Stimulated activated CD4-positive, alpha-beta T cell treated with anti-CD3 and anti-CD28 coated beads, Interleukin-12 subunit alpha, Interleukin-12 subunit beta, amount 100 ng/mL, for 4 hours (primary cell): Measurements from ENCODE around the gene GSPT1.
A peak's percentile ranks its signal among the peaks of the same experiment; 100 is the strongest.
"Not testable (repeated sequence)": the region's sequence is repeated elsewhere in the genome, so short reads cannot be mapped to it uniquely, and the experiment has no call there.

ENCODE experiments used
- DNase-seq: peaks from one replicate; pipeline ENCODE4 v3.0.0-alpha.2; 2020

GSPT1 gene

GRCh38 chr16:11851294-11852091 lies 64.3 kb downstream of the GSPT1 start, which contains the start of gene RSL1D1:
TSS of gene RSL1D1 (minus strand) at chr16:11851542. CDS start at chr16:11851512, 30 bp downstream.
- DNase-seq, result peak; percentile 88

GRCh38 chr16:11848842-11849241 lies 66.9 kb downstream of the GSPT1 start:
- DNase-seq, result no peak

DNA sequence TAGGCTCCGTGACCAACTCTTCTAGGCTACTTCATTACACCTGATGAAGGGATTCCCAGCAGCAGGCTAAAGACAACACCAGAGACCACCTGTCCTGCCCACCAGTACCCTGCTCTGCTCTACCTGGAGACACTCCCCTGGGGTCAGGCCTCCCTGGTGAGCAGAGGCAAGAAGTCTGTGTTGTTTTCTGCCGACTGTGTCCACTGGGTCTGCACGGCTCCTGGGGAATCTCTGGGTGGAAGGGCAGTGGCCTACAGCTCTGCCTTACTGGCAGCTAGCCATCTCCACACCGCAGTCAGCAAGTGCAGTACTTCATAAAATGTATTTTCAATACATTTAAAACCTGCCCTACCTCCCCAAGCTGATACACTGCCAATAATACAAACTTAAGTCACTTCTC lies 71.3 kb downstream of the GSPT1 start:
- no peak for DNase-seq

GRCh38 chr16:11843861-11844260 lies 71.9 kb downstream of the GSPT1 start:
- no peak for DNase-seq

GRCh38 chr16:11843206-11843605 lies 72.5 kb downstream of the GSPT1 start:
- no peak for DNase-seq

- no peak for DNase-seq
These were observed 74.7 kb downstream of the GSPT1 start for GRCh38 chr16:11841026-11841425.

GRCh38 chr16:11836650-11837244 lies 79.0 kb downstream of the GSPT1 start:
- DNase-seq, result no peak

GRCh38 chr16:11835891-11836649 lies 79.7 kb downstream of the GSPT1 start:
- no peak for DNase-seq

DNA sequence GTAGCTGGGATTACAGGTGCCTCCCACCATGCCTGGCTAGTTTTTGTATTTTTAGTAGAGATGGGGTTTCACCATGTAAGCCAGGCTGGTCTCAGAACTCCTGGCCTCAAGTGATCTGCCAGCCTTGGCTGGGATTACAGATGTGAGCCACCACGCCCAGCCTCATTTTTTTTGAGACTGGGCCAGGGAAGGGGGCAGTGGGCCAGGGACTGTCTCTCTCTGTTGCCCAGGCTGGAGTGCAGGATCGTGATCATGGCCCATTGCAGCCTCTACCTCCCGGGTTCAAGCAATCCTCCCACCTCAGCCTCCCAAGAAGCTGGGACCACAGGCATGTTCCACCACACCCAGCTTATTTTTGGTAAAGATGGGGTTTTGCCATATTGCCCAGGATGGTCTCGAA lies 80.4 kb downstream of the GSPT1 start:
- DNase-seq, result no peak

GRCh38 chr16:11833951-11834695 lies 81.6 kb downstream of the GSPT1 start:
- no peak for DNase-seq

GRCh38 chr16:11828696-11829095 lies 87.1 kb downstream of the GSPT1 start:
- no peak for DNase-seq

DNA sequence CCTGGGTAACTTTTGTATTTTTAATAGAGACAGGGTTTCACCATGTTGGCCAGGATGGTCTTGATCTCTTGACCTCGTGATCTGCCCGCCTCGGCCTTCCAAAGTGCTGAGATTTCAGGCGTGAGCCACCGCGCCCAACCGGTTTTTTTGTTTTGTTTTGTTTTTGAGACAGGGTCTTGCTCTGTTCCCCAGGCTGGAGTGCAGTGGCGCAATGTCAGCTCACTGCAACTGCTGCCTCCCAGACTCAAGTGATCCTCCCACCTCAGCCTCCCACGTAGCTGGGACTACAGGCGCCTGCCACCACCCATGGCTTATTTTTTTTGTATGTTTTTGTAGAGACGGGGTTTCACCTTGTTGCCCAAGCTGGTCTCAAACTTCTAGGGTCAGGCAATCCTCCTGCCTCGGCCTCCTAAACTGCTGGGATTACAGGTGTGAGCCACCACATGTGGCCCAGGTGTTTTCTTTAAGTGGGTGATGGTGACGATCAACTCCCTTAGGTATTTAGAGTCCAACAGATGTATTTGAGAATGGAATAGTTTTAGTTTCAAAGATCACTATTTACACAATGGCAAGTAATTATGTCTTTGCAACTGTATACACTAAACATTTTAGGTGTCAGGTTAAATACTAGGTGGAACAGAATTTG lies 90.1 kb downstream of the GSPT1 start:
- not testable (repeated sequence) for DNase-seq

DNA sequence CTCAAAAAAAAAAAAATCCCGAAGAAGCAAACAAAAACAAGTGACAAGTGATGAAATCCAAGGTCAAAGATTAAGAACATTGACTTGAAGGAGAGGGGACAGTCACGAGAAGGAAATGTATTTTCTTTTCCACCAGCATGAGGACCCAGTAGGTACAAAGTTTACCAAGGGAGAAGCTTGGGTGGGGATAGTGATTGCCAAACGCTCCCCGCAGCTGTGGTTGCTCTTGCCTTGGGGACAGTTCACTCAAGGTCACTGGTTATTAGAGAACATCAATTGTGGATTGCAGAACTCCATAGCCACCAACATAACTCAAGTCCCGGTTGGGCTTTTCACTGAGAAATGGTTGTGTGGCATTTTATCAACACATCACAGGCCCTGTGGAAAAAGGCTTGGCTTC lies 91.4 kb downstream of the GSPT1 start:
- DNase-seq, result no peak

DNA sequence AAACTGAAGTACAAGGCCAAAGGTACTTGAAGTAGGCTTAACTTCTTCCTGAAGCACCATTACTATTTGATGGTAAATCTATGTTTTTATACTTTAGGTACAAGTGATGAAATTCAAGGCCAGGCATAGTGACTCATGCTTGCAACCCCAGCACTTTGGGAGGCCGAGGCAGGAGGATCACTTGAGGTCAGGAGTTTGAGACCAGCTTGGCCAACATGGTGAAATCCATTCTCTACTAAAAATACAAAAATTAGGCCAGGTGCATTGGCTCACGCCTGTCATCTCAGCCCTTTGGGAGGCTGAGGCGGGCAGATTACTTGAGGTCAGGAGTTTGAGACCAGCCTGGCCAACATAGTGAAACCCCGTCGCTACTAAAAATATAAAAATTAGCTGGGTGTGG lies 92.1 kb downstream of the GSPT1 start:
- DNase-seq, result not testable (repeated sequence)

DNA sequence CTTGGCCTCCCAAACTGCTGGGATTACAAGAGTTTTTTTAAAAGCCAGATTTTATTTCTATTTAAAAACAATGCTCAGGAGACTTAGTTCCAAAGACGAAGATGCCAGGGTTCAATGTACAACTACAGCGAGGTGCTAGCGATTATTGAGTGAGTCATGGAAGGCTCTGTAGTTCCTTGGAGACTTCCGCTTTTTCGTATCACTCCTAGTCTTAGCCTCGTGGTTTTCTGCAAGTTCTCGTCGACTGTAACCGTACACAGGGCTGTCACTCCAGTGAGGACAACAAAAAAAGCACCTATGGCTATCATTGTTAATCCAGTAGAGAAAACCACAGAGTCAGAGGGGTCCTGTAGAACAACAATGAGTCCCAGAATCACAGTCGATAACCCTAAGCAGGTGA lies 96.0 kb downstream of the GSPT1 start:
- no peak for DNase-seq

DNA sequence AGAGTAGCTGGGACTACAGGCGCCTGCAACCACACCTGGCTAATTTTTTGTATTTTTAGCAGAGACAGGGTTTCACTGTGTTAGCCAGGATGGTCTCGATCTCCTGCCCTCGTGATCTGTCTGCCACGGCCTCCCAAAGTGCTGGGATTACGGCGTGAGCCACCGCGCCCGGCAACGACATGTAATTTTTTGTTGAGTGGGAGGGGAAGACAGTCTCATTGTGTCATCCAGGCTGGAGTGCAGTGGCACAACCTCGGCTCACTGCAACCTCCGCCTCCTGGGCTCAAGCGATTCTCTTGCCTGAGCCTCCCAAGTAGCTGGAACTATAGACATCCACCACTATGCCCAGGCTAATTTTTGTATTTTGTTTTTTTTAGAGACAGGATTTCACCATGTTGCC lies 96.8 kb downstream of the GSPT1 start:
- not testable (repeated sequence) for DNase-seq
